ENCODE data around the gene CACNA1D.
"Not testable (repeated sequence)": the region's sequence is repeated elsewhere in the genome, so short reads cannot be mapped to it uniquely, and the experiment has no call there.

CACNA1D gene

DNA sequence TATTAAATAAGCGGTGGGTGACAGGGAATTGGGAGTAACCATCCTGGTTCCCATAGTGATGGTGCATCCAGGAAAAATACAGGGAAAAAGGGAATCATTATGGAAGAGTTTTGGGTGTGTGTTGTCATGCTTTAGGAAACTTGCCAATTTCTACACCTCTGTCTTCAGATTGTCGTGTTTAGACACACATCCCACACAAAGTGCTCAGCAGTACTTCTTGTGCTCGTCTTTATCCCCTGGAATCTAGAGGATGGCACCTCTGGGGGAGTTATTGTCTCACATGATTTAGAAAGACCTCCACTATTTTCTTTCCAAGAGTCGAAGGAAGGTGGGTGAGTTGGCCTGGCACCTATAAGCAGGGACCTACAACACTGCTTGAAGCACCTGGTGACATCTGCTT is 35.8 kb downstream of the CACNA1D start:
- DNase-seq, result no peak

GRCh38 chr3:53531749-53532148 is 37.3 kb downstream of the CACNA1D start:
- no peak for DNase-seq

- no peak for DNase-seq
Observed at GRCh38 chr3:53533472-53533871, 39.1 kb downstream of the CACNA1D start.

- no peak for DNase-seq
Observed at GRCh38 chr3:53534216-53534615, 39.8 kb downstream of the CACNA1D start.

DNA sequence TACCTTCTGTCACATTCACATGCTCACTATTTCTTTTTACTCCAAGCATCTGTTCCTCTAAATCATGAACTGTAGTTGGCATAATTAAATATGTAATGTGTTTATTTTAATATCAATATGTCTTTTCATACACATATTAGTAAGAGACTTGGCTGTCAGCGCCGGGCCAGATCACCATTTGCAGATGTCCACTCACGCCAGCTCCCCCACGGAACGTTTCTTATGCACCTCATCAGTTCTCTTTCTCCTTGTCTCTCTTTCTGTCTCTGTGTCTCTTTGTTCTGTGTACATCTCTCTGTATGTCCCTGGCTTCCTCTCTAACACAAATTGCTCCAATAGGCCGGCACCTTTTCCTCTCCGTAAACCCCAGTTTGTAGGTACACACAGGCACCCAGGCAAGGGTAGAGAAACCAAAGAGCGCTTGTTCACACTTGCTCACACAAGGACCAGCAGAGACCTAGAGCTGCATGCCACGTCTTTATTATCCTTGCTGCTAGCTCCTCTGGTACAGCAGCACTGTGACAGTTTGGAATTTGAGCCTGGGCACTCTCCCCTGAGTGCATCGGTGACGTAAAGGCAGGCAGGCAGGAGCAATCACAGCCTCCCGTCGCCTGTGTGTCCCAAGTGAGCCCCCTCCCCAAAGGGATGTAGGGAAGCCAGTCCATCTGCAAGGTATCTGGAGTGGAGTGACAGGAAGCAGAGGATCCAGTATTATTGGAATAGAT is 40.4 kb downstream of the CACNA1D start:
- no peak for DNase-seq

DNA sequence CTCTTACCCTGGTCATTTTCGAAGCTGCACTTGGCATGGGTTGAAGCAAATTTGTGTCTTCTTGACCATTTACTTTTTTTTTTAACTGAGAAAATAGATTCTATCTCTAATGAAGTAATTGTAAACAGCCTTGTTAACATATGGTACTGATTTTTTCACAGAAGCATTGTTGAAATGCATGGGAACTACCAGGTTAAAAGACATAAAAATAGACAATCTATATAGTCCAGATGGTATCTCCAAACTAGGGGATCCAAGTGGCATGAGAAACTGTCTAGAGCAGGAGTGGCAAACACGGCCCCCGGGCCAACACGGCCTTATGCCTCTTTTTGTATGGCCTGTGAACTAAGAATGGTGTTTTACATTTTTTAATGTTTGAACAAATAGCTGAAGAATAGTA is 41.9 kb downstream of the CACNA1D start:
- DNase-seq, result no peak

- no peak for DNase-seq
Observed at GRCh38 chr3:53544357-53544756, 49.9 kb downstream of the CACNA1D start.

GRCh38 chr3:53545310-53545995 is 51.0 kb downstream of the CACNA1D start:
- DNase-seq, result no peak

DNA sequence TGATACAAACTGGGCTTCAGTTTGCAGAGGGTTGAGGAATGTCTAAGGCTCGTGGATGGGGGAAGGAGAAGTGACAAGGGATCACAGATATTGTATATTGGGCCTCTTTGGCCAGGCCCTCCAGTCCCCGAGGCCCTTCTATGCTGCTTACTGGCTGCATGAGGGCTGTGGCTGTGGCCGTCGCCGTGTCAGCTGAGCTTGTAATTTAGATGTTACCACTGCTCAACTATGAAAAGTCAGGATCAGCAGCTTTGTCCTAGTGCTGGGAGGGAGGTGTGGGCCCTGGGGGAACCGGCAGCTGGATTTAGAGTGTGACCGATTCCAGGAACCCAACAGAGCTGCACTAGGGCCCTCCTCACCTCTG is 51.6 kb downstream of the CACNA1D start:
- no peak for DNase-seq

DNA sequence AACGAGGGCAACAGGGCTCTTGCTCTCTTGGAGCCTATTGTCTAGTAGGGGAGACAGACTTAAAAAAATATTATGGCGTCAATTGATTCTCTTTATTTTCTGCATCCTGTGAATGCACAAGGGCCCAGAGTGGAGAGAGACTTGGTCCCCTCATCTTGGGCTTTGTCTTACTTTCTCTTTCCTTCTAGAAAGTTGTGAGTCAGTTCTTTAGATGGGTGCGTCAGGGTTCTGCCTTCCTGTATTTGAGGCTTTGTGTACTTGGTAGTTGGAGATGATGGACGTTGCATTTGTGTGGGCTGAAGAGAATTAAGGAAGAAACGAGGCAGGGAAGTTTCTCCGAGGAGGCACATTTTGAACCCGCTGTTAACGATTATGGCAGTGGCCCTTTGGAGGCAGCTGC is 52.9 kb downstream of the CACNA1D start:
- DNase-seq, result no peak

- DNase-seq, result no peak
Observed at GRCh38 chr3:53550005-53550620, 55.7 kb downstream of the CACNA1D start.

DNA sequence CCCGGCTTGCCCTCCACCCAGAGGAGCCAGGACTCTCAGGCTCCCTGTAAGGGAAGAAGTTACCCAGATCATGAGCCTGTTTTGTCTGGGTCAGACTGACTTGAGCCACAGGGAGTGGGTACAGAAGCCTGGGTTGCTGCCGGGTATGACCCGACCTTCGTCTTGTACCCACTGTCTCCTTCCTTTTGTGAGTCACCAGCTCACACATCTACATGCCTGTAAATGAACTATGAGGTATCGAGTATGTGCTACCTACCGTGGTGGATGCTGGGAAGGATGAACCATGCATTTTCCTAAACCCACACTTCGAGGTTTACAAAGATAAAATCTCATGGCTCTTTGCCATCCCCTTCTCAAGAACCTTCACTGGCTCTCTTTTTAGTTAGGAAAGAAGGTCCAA is 56.9 kb downstream of the CACNA1D start:
- no peak for DNase-seq

DNA sequence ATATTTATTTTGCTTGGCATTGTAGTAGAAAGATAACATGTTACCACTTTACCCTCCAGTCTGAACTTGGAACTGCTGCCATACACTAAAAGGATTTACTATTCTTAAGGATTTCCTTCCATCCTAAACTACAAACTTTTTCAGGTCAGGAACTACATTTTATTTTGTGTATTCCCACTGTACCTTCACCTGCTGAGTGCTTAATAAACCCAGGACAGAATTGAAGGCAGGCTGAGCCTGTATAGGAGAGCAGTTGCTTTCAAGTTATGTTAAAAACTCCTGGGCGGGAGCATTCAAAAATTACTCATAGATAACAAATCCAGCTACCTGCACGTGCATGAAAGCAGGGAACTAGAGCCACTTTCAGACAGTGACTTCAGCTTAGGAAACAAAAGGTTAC is 58.3 kb downstream of the CACNA1D start:
- DNase-seq, result no peak

- no peak for DNase-seq
Observed at GRCh38 chr3:53553200-53553599, 58.8 kb downstream of the CACNA1D start.

- DNase-seq, result no peak
Observed at GRCh38 chr3:53554559-53555067, 60.2 kb downstream of the CACNA1D start.

DNA sequence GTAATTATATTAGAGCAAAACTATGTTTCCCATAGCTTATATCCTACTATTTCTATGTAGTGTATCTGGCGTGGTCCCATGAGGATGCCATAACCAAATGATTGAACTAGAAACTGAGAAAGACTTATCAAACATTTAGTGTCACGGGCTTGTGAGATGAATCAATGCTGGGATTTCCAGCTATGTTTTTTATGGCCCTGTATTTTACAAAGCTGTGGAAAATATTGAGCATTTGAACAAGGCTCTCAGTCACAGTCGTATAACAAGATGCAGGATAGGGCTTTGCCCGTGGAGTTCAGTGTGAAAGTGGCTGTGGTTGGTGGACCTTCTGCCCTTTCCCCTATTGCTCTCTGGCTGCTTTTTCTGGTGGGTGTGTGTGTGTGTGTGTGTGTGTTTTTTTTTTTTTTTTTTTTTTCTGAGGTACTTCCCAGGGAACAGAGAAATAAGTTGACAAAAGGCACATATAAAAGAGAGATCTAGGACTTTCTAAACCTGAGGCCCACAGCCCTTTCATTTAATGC is 60.7 kb downstream of the CACNA1D start:
- no peak for DNase-seq

GRCh38 chr3:53566461-53567145 is 72.2 kb downstream of the CACNA1D start:
- DNase-seq, result no peak

DNA sequence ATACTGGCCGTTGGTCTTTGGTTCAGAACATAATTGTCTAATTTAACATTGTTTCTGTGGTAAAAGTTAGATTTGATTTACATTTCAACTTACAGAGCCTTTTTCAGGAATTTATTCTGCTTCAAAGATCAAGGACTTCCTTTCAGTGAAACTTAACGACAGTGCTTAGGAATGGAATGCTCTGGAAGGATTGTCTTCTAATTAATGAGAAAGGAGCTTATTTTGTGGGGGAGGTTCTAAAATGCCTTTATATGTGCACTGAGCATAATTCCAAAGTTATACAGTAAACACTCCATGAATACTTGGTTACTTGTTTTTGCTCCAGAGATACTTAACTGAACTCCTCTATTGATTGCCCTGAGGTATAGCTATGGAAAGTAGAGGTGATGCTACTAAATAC is 75.7 kb downstream of the CACNA1D start:
- DNase-seq, result no peak

DNA sequence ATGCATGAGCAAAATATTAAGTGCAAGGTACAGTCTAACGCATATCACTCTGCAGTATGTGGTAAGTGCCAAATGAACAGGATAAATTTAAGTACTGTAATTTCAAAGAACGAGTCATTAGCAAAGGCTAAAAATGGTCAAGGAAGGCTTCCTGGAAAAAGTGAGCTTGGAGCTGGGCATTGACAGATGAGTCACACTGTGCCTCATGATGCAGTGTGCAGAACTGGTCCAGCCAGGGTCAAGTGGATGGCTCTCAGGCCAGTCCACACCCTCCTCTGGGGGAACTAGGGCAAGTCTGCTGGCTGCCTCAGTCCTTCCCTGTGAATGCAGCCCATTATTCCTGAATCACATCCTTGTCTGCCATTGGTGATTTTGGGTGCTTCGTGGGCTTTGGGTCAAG is 76.3 kb downstream of the CACNA1D start:
- DNase-seq, result peak; percentile 12

DNA sequence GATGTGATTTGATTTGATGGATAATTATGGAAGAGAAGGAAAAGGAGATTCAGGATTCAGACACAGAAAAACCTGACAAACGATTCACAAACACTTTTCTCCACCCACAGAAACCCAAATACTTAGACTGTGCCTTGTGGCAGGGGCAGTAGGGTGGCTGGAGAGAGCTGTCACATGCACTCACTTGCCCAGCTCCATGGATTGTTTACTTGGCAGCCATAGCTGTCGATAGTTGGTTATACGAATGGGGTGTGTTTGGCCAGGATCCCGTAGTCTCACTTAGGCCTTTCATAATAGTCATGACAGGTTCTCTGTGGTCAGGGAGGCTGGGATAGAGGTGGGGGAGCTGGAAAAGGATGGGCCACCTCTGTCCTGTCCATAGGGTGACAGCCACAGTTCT is 76.9 kb downstream of the CACNA1D start:
- no peak for DNase-seq

GRCh38 chr3:53572184-53572583 is 77.8 kb downstream of the CACNA1D start:
- DNase-seq, result not testable (repeated sequence)

DNA sequence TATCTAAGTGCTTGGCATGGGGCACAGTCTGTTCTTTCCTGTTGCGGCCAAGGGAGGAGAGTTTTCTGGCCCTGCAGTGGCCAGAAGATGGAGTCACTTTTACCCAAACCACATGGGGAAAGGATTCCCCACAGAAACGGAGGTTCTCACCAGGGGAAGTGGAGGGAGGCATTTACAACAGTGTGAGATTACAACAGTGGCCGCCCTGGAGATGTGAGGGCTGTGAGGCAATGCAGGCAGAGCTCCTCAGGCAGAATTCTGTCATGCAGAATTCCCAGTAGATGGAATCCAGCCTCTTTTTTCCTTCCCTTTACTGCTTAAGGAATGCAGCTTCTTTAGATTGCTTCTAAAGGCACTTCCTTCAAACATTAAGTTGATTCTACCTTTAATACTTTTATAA is 83.1 kb downstream of the CACNA1D start:
- DNase-seq, result no peak

- DNase-seq, result no peak
Observed at GRCh38 chr3:53579636-53580035, 85.2 kb downstream of the CACNA1D start.
